Astrocyte (in vitro differentiated cells and primary cell): Measurements from ENCODE around the gene LGR6. TPM values are rescaled to one million over a fixed set of nuclear protein-coding genes. Genes with fewer than 3 reads are reported as not detected.

Source experiments
- DNase-seq: peaks from one replicate; pipeline ENCODE4 v3.0.0-alpha.2; 2010; ENCODE audit warnings: low read depth
- FAIRE-seq: peaks from 2 replicates; lab custom pipeline; 2011; peaks lifted over from hg19 to GRCh38; lab: Jason Lieb, UNC
- H2AFZ ChIP-seq: 2 replicates; pipeline ENCODE4 v1.6.0; 2012; ENCODE audit warnings: low read depth, low read length, inconsistent platforms
- H3K27ac ChIP-seq: 2 replicates; pipeline ENCODE4 v1.5.1; 2011; ENCODE audit warnings: low read depth, low read length, inconsistent platforms
- H3K27me3 ChIP-seq: 2 replicates; pipeline ENCODE4 v1.6.0; 2011; ENCODE audit warnings: low read length, inconsistent platforms; ENCODE audit not compliant: insufficient read depth
- H3K36me3 ChIP-seq: 2 replicates; pipeline ENCODE4 v1.5.1; 2011; ENCODE audit warnings: low read length, inconsistent platforms; ENCODE audit not compliant: insufficient read depth
- H3K4me1 ChIP-seq: 2 replicates; pipeline ENCODE4 v1.5.1; 2011; ENCODE audit warnings: low read length, inconsistent platforms; ENCODE audit not compliant: insufficient read depth
- H3K4me2 ChIP-seq: 2 replicates; pipeline ENCODE4 v1.6.0; 2012; ENCODE audit warnings: low read length, inconsistent platforms
- H3K4me3 ChIP-seq: 2 replicates; pipeline ENCODE4 v1.5.1; 2011; ENCODE audit warnings: low read depth, mild to moderate bottlenecking, low read length, inconsistent platforms; ENCODE audit not compliant: insufficient read depth
- H3K79me2 ChIP-seq: 2 replicates; pipeline ENCODE4 v1.6.0; 2012; ENCODE audit warnings: mild to moderate bottlenecking, low read length, inconsistent platforms; ENCODE audit not compliant: insufficient read depth
- H3K9ac ChIP-seq: 2 replicates; pipeline ENCODE4 v1.6.0; 2012; ENCODE audit warnings: mild to moderate bottlenecking, low read length, inconsistent platforms
- H3K9me3 ChIP-seq: 2 replicates; pipeline ENCODE4 v1.5.1; 2012; ENCODE audit warnings: low read depth, mild to moderate bottlenecking, low read length, inconsistent platforms; ENCODE audit not compliant: insufficient read depth
- H4K20me1 ChIP-seq: 2 replicates; pipeline ENCODE4 v1.6.0; 2012; ENCODE audit warnings: low read length, inconsistent platforms; ENCODE audit not compliant: insufficient read depth
- H3K27ac Mint-ChIP-seq: one replicate; pipeline ENCODE4 v1.8.0; 2021; ENCODE audit warnings: mild to moderate bottlenecking, mixed read lengths; ENCODE audit not compliant: unreplicated experiment
- H3K27me3 Mint-ChIP-seq: one replicate; pipeline ENCODE4 v1.8.0; 2021; ENCODE audit warnings: low read depth, mixed read lengths; ENCODE audit not compliant: unreplicated experiment
- H3K36me3 Mint-ChIP-seq: one replicate; pipeline ENCODE4 v1.8.0; 2021; ENCODE audit warnings: low read depth, mixed read lengths; ENCODE audit not compliant: unreplicated experiment
- H3K4me1 Mint-ChIP-seq: one replicate; pipeline ENCODE4 v1.8.0; 2021; ENCODE audit warnings: low read depth, mixed read lengths; ENCODE audit not compliant: unreplicated experiment
- H3K4me3 Mint-ChIP-seq: one replicate; pipeline ENCODE4 v1.8.0; 2021; ENCODE audit warnings: mild to moderate bottlenecking, moderate library complexity, mixed read lengths; ENCODE audit not compliant: unreplicated experiment
- H3K9me3 Mint-ChIP-seq: one replicate; pipeline ENCODE4 v1.8.0; 2021; ENCODE audit warnings: mild to moderate bottlenecking, mixed read lengths; ENCODE audit not compliant: unreplicated experiment
- CTCF ChIP-seq: IDR thresholded peaks from 2 replicates; pipeline ENCODE4 v1.5.1; 2011; ENCODE audit warnings: low read depth, mild to moderate bottlenecking, inconsistent platforms, low read length, moderate library complexity; ENCODE audit not compliant: insufficient read depth
- EZH2 ChIP-seq: IDR thresholded peaks from 2 replicates; pipeline ENCODE4 v1.6.1; 2012; ENCODE audit warnings: mild to moderate bottlenecking, low read length, inconsistent platforms; ENCODE audit not compliant: insufficient read depth
- total RNA-seq: library from RNA; stranded (reverse); gene quantifications from 2 replicates; pipeline ENCODE4 v1.2.1, GENCODE V29; 2021

LGR6 gene
- total RNA-seq, 1 donor from 2014 or later, result 0.27 TPM

- FAIRE-seq (no peak), DNase-seq (peak; percentile 89)
- Histone ChIP-seq H3K9me3 (no peaks in the 10 kb centered on the region), H3K4me2 (peak overlapping the region; percentile 55), H2AFZ (no peak overlapping the region), H3K4me3 (no peak overlapping the region), H3K4me1 (peaks cover 61% of the 10 kb centered on the region), H3K27me3 (no peaks in the 10 kb centered on the region), H3K79me2 (no peaks in the 10 kb centered on the region), H4K20me1 (no peaks in the 10 kb centered on the region), H3K9ac (no peak overlapping the region), H3K36me3 (no peaks in the 10 kb centered on the region), H3K27ac (no peak overlapping the region)
- H3K27me3 Mint-ChIP-seq, result peaks cover 1% of the 10 kb centered on the region
- TF ChIP-seq EZH2 (no peak), CTCF (no peak)
- no peaks in the 10 kb centered on the region for H3K36me3 Mint-ChIP-seq
- peaks cover 66% of the 10 kb centered on the region for H3K4me1 Mint-ChIP-seq
- no peak overlapping the region for H3K27ac Mint-ChIP-seq
- no peaks in the 10 kb centered on the region for H3K9me3 Mint-ChIP-seq
- H3K4me3 Mint-ChIP-seq, result no peak overlapping the region
Measured at GRCh38 chr1:202283379-202283844, 89.8 kb downstream of the LGR6 start.

- H3K9ac ChIP-seq, result no peak overlapping the region
- Mint-ChIP-seq H3K4me3 (peak overlapping the region; percentile 20), H3K4me1 (peaks cover 66% of the 10 kb centered on the region), H3K27me3 (no peaks in the 10 kb centered on the region), H3K36me3 (no peaks in the 10 kb centered on the region), H3K9me3 (no peaks in the 10 kb centered on the region), H3K27ac (peak overlapping the region; percentile 59)
- DNase-seq, result peak; percentile 82
- H3K27me3 ChIP-seq, result no peaks in the 10 kb centered on the region
- peaks cover 61% of the 10 kb centered on the region for H3K4me1 ChIP-seq
- H3K4me2 ChIP-seq, result peak overlapping the region; percentile 55
- no peaks in the 10 kb centered on the region for H3K9me3 ChIP-seq
- no peak overlapping the region for H2AFZ ChIP-seq
- H3K27ac ChIP-seq, result no peak overlapping the region
- FAIRE-seq, result peak; percentile 66
- H4K20me1 ChIP-seq, result no peaks in the 10 kb centered on the region
- no peaks in the 10 kb centered on the region for H3K36me3 ChIP-seq
- H3K79me2 ChIP-seq, result no peaks in the 10 kb centered on the region
- TF ChIP-seq CTCF, result no peak
- TF ChIP-seq EZH2, result no peak
- no peak overlapping the region for H3K4me3 ChIP-seq
Measured at GRCh38 chr1:202283991-202284390, 90.4 kb downstream of the LGR6 start.

GRCh38 chr1:202285908-202286307 lies 92.3 kb downstream of the LGR6 start:
- FAIRE-seq, result no peak

More at GRCh38 chr1:202285908-202286307, 92.3 kb downstream of the LGR6 start:
- H3K9me3 Mint-ChIP-seq, result no peaks in the 10 kb centered on the region
- no peak overlapping the region for H3K9ac ChIP-seq
- peaks cover 2% of the 10 kb centered on the region for H3K36me3 Mint-ChIP-seq
- H3K4me3 ChIP-seq, result no peak overlapping the region
- H3K27ac Mint-ChIP-seq, result peak overlapping the region; percentile 1
- no peaks in the 10 kb centered on the region for H4K20me1 ChIP-seq
- TF ChIP-seq EZH2 (no peak), CTCF (no peak)
- peaks cover 47% of the 10 kb centered on the region for H3K4me1 ChIP-seq
- peaks cover 55% of the 10 kb centered on the region for H3K4me1 Mint-ChIP-seq
- DNase-seq, result no peak
- no peak overlapping the region for H3K27ac ChIP-seq
- H3K27me3 Mint-ChIP-seq, result peaks cover 2% of the 10 kb centered on the region
- no peaks in the 10 kb centered on the region for H3K79me2 ChIP-seq
- H3K9me3 ChIP-seq, result no peaks in the 10 kb centered on the region
- H3K4me3 Mint-ChIP-seq, result no peak overlapping the region
- H3K36me3 ChIP-seq, result no peaks in the 10 kb centered on the region
- H3K4me2 ChIP-seq, result no peak overlapping the region
- H2AFZ ChIP-seq, result no peak overlapping the region
- no peaks in the 10 kb centered on the region for H3K27me3 ChIP-seq
